ENCODE data around the gene SNRPB. TPM values are rescaled to one million over a fixed set of nuclear protein-coding genes. Genes with fewer than 3 reads are reported as not detected.
A peak's percentile ranks its signal among the peaks of the same experiment; 100 is the strongest.
"Not testable (repeated sequence)": the region's sequence is repeated elsewhere in the genome, so short reads cannot be mapped to it uniquely, and the experiment has no call there.

Gene SNRPB
- total RNA-seq (2014; rRNA removed; shearing (Covaris generic)): 401 and 455 TPM in 2 replicates

GRCh38 chr20:2470423-2471193 is at the start of gene SNRPB:
Gene SNRPB, minus strand, starts transcription at chr20:2470789. Its CDS starts 99 bp downstream, at chr20:2470690.
- Histone ChIP-seq H3K4me1 (peaks cover 3% of the 10 kb centered on the region; the same call in 1 of the 2 replicates), H3K27ac (peak within 1 kb of the TSS; percentile 96), H3K36me3 (peaks cover 42% of the 10 kb centered on the region), H3K4me3 (peak within 1 kb of the TSS; percentile 87), H3K27me3 (no peaks in the 10 kb centered on the region), H3K9me3 (replicated peaks) (no peaks in the 10 kb centered on the region)
- peak; percentile 98 to 99 for DNase-seq

GRCh38 chr20:2519115-2519809 is 48.7 kb upstream of the SNRPB start:
- Histone ChIP-seq H3K4me3 (no peak overlapping the region), H3K27me3 (no peaks in the 10 kb centered on the region; the same call in 1 of the 2 replicates), H3K36me3 (no peaks in the 10 kb centered on the region), H3K9me3 (replicated peaks) (no peaks in the 10 kb centered on the region), H3K4me1 (peaks cover 4% of the 10 kb centered on the region; the same call in 1 of the 2 replicates), H3K27ac (no peak overlapping the region)
- DNase-seq: no peak

- Histone ChIP-seq H3K27me3 (no peaks in the 10 kb centered on the region; the same call in 1 of the 2 replicates), H3K36me3 (no peaks in the 10 kb centered on the region), H3K4me1 (peaks cover 4% of the 10 kb centered on the region; the same call in 1 of the 2 replicates), H3K27ac (no peak overlapping the region), H3K4me3 (no peak overlapping the region), H3K9me3 (replicated peaks) (no peaks in the 10 kb centered on the region)
- no peak for DNase-seq
Observed at GRCh38 chr20:2518558-2518957, 48.0 kb upstream of the SNRPB start.

GRCh38 chr20:2518096-2518495 is 47.5 kb upstream of the SNRPB start:
- no peak overlapping the region for H3K27ac ChIP-seq
- no peak for DNase-seq
- no peaks in the 10 kb centered on the region for H3K9me3 ChIP-seq (replicated peaks)
- no peak overlapping the region for H3K4me3 ChIP-seq
- H3K4me1 ChIP-seq: peaks cover 4% of the 10 kb centered on the region; the same call in 1 of the 2 replicates
- H3K27me3 ChIP-seq: no peaks in the 10 kb centered on the region; the same call in 1 of the 2 replicates
- no peaks in the 10 kb centered on the region for H3K36me3 ChIP-seq

- H3K27me3 ChIP-seq: no peaks in the 10 kb centered on the region; the same call in 1 of the 2 replicates
- H3K4me3 ChIP-seq: no peak overlapping the region
- no peaks in the 10 kb centered on the region for H3K36me3 ChIP-seq
- H3K4me1 ChIP-seq: no peaks in the 10 kb centered on the region
- H3K9me3 ChIP-seq (replicated peaks): no peaks in the 10 kb centered on the region
- DNase-seq: no peak
- no peak overlapping the region for H3K27ac ChIP-seq
Observed at GRCh38 chr20:2516399-2516798, 45.8 kb upstream of the SNRPB start.

- H3K27me3 ChIP-seq: no peaks in the 10 kb centered on the region; the same call in 1 of the 2 replicates
- no peak for DNase-seq
- H3K36me3 ChIP-seq: no peaks in the 10 kb centered on the region
- no peak overlapping the region for H3K4me3 ChIP-seq
- H3K4me1 ChIP-seq: no peaks in the 10 kb centered on the region
- H3K9me3 ChIP-seq (replicated peaks): no peaks in the 10 kb centered on the region
- no peak overlapping the region for H3K27ac ChIP-seq
Observed at GRCh38 chr20:2515203-2515602, 44.6 kb upstream of the SNRPB start.

GRCh38 chr20:2509794-2510193 is 39.2 kb upstream of the SNRPB start:
- Histone ChIP-seq H3K36me3 (no peaks in the 10 kb centered on the region), H3K4me3 (no peak overlapping the region; the same call in 1 of the 2 replicates), H3K4me1 (no peaks in the 10 kb centered on the region), H3K27me3 (no peaks in the 10 kb centered on the region), H3K9me3 (replicated peaks) (no peaks in the 10 kb centered on the region), H3K27ac (no peak overlapping the region)
- DNase-seq: no peak

- Histone ChIP-seq H3K27me3 (no peaks in the 10 kb centered on the region), H3K4me1 (no peaks in the 10 kb centered on the region), H3K9me3 (replicated peaks) (no peaks in the 10 kb centered on the region), H3K4me3 (peak overlapping the region; percentile 74), H3K36me3 (no peaks in the 10 kb centered on the region), H3K27ac (peak overlapping the region; percentile 81; the same call in 1 of the 2 replicates)
- no peak for DNase-seq
Observed at GRCh38 chr20:2509468-2509781, 38.8 kb upstream of the SNRPB start.

GRCh38 chr20:2508631-2509467 is 38.3 kb upstream of the SNRPB start, which contains the start of gene ZNF343:
Gene ZNF343, minus strand, starts transcription at chr20:2508915. Its CDS starts 15,020 bp downstream, at chr20:2493895.
- Histone ChIP-seq H3K36me3 (no peaks in the 10 kb centered on the region), H3K27ac (peak within 1 kb of the TSS; percentile 81), H3K4me1 (no peaks in the 10 kb centered on the region), H3K9me3 (replicated peaks) (no peaks in the 10 kb centered on the region), H3K27me3 (no peaks in the 10 kb centered on the region), H3K4me3 (peak within 1 kb of the TSS; percentile 74)
- peak; percentile 74 to 85 for DNase-seq

- no peaks in the 10 kb centered on the region for H3K27me3 ChIP-seq
- H3K4me3 ChIP-seq: peak overlapping the region; percentile 74
- H3K27ac ChIP-seq: peak overlapping the region; percentile 81
- H3K4me1 ChIP-seq: no peaks in the 10 kb centered on the region
- H3K9me3 ChIP-seq (replicated peaks): no peaks in the 10 kb centered on the region
- H3K36me3 ChIP-seq: no peaks in the 10 kb centered on the region
- no peak for DNase-seq
Observed at GRCh38 chr20:2507875-2508630, 37.5 kb upstream of the SNRPB start.

GRCh38 chr20:2507464-2507863 is 36.9 kb upstream of the SNRPB start:
- no peak overlapping the region; the same call in 1 of the 2 replicates for H3K4me3 ChIP-seq
- no peak for DNase-seq
- H3K9me3 ChIP-seq (replicated peaks): peaks cover 4% of the 10 kb centered on the region; the same call in 1 of the 2 replicates
- H3K36me3 ChIP-seq: no peaks in the 10 kb centered on the region
- H3K27me3 ChIP-seq: no peaks in the 10 kb centered on the region
- no peak overlapping the region for H3K27ac ChIP-seq
- no peaks in the 10 kb centered on the region for H3K4me1 ChIP-seq

- not testable (repeated sequence) for H3K36me3 ChIP-seq; DNase-seq; H3K27ac ChIP-seq; H3K4me3 ChIP-seq; H3K9me3 ChIP-seq (replicated peaks); H3K27me3 ChIP-seq; H3K4me1 ChIP-seq
Observed at GRCh38 chr20:2506426-2506825, 35.8 kb upstream of the SNRPB start.

- not testable (repeated sequence) for H3K27ac ChIP-seq; H3K27me3 ChIP-seq; H3K36me3 ChIP-seq; DNase-seq; H3K9me3 ChIP-seq (replicated peaks); H3K4me3 ChIP-seq; H3K4me1 ChIP-seq
Observed at GRCh38 chr20:2504803-2505202, 34.2 kb upstream of the SNRPB start.

- not testable (repeated sequence) for H3K27ac ChIP-seq; H3K9me3 ChIP-seq (replicated peaks); DNase-seq; H3K27me3 ChIP-seq; H3K4me3 ChIP-seq; H3K4me1 ChIP-seq
- H3K36me3 ChIP-seq: peaks cover 11% of the 10 kb centered on the region
Observed at GRCh38 chr20:2502808-2503384, 32.3 kb upstream of the SNRPB start.
